ENCODE measurements around the gene NTM.
A peak's percentile ranks its signal among the peaks of the same experiment; 100 is the strongest.

DNA sequence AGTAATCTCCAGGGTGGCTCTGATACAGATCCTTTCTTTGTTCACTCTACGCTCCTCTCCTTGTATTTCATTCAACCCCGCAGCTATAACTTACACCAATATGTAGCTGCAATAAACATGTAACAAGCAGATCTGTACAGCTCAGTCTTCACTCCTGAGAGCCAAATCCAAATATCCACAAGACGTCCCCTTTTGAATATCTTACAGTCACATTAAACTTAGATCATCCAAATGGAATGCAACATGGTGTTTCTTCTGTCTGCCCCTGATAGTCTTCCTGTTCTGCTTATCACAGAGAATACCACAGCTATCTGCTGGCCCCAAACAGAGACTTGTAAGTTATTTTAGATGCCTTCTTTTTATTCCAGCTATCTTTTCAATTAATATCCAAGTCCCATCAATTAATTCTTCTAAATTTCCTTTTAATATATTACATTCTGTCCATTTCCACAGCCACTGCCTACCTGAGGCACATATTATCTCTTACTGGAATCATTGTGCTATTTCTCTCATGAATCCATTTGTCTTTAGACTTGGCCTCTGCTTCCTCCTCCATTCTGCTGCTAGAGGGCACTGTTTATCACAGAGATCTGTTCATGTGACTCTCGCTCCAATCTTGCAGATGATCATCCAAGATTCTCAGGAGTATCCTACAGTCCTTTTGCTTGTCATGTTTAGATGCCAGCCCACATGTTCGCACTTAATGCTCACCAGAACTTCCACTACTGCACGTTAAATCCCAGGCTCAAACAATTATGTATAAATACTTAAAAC lies 908.6 kb downstream of the NTM start:
- TF ChIP-seq CTCF (IDR thresholded peaks at IDR 0.05; ENCODE audit: low read depth, low read length), result peak; percentile 83
- no peak for TF ChIP-seq EZH2phosphoT487 (IDR thresholded peaks at IDR 0.05; ENCODE audit: low read depth)

Data from OCI-LY3 (cell line).